ENCODE results near the gene CAPN10.
A peak's percentile ranks its signal among the peaks of the same experiment; 100 is the strongest.
"Not testable (repeated sequence)": the region's sequence is repeated elsewhere in the genome, so short reads cannot be mapped to it uniquely, and the experiment has no call there.

CAPN10 gene

GRCh38 chr2:240586198-240586918 lies at the start of gene CAPN10:
Gene CAPN10 (plus strand): TSS chr2:240586734. CDS start chr2:240586912, 178 bp downstream.
- Mint-ChIP-seq H3K36me3 (ENCODE audit: low read depth) (peaks cover 24% of the 10 kb centered on the region), H3K4me1 (peaks cover 37% of the 10 kb centered on the region), H3K27ac (peak within 1 kb of the TSS; percentile 97), H3K27me3 (ENCODE audit: low read depth, poor library complexity) (peaks cover 3% of the 10 kb centered on the region), H3K9me3 (peaks cover 10% of the 10 kb centered on the region), H3K4me3 (peak within 1 kb of the TSS; percentile 99)
- DNase-seq = peak; percentile 97
- TF ChIP-seq CTCF (IDR thresholded peaks at IDR 0.05) = no peak

GRCh38 chr2:240538031-240538780 lies 48.3 kb upstream of the CAPN10 start:
- no peak overlapping the region for H3K4me3 Mint-ChIP-seq

GRCh38 chr2:240539101-240539500 lies 47.4 kb upstream of the CAPN10 start:
- H3K4me1 Mint-ChIP-seq; H3K27ac Mint-ChIP-seq; H3K4me3 Mint-ChIP-seq; DNase-seq; H3K27me3 Mint-ChIP-seq (ENCODE audit: low read depth, poor library complexity): not testable (repeated sequence)
- Mint-ChIP-seq H3K36me3 (ENCODE audit: low read depth) (peaks cover 65% of the 10 kb centered on the region), H3K9me3 (peaks cover 35% of the 10 kb centered on the region)

More at GRCh38 chr2:240538031-240538780, 48.3 kb upstream of the CAPN10 start:
- Mint-ChIP-seq H3K4me1 (peaks cover 7% of the 10 kb centered on the region), H3K27ac (peak overlapping the region; percentile 97), H3K27me3 (ENCODE audit: low read depth, poor library complexity) (peaks cover 4% of the 10 kb centered on the region), H3K36me3 (ENCODE audit: low read depth) (peaks cover 69% of the 10 kb centered on the region), H3K9me3 (peaks cover 34% of the 10 kb centered on the region)
- TF ChIP-seq CTCF (IDR thresholded peaks at IDR 0.05) = no peak
- DNase-seq = no peak

- Mint-ChIP-seq H3K27me3 (ENCODE audit: low read depth, poor library complexity) (peaks cover 4% of the 10 kb centered on the region), H3K4me3 (no peak overlapping the region), H3K36me3 (ENCODE audit: low read depth) (peaks cover 63% of the 10 kb centered on the region), H3K9me3 (peaks cover 39% of the 10 kb centered on the region), H3K27ac (no peak overlapping the region), H3K4me1 (peaks cover 7% of the 10 kb centered on the region)
- TF ChIP-seq CTCF (IDR thresholded peaks at IDR 0.05) = no peak
- no peak for DNase-seq
Observed at GRCh38 chr2:240539906-240540305, 46.6 kb upstream of the CAPN10 start.

- no peaks in the 10 kb centered on the region for H3K27me3 Mint-ChIP-seq (ENCODE audit: low read depth, poor library complexity)
- H3K27ac Mint-ChIP-seq = no peak overlapping the region
- no peak for DNase-seq
- no peak for TF ChIP-seq CTCF (IDR thresholded peaks at IDR 0.05)
- H3K9me3 Mint-ChIP-seq = peaks cover 37% of the 10 kb centered on the region
- H3K4me1 Mint-ChIP-seq = peaks cover 19% of the 10 kb centered on the region
- H3K4me3 Mint-ChIP-seq = no peak overlapping the region
- peaks cover 49% of the 10 kb centered on the region for H3K36me3 Mint-ChIP-seq (ENCODE audit: low read depth)
Observed at GRCh38 chr2:240551288-240551687, 35.2 kb upstream of the CAPN10 start.

- Mint-ChIP-seq H3K9me3 (peaks cover 32% of the 10 kb centered on the region), H3K27ac (peak overlapping the region; percentile 81), H3K36me3 (ENCODE audit: low read depth) (peaks cover 45% of the 10 kb centered on the region), H3K27me3 (ENCODE audit: low read depth, poor library complexity) (no peaks in the 10 kb centered on the region), H3K4me3 (no peak overlapping the region), H3K4me1 (peaks cover 24% of the 10 kb centered on the region)
- DNase-seq = no peak
- TF ChIP-seq CTCF (IDR thresholded peaks at IDR 0.05) = no peak
Observed at GRCh38 chr2:240551811-240552210, 34.7 kb upstream of the CAPN10 start.
